ENCODE measurements around the gene TSPO2.

- TF ChIP-seq SUZ12 (IDR thresholded peaks at IDR 0.05; ENCODE audit: extremely low read depth, insufficient read depth, insufficient read length) (no peak), ZNF274 (IDR thresholded peaks at IDR 0.05; ENCODE audit: low read depth, low read length) (no peak), YY1 (IDR thresholded peaks at IDR 0.05; ENCODE audit: insufficient read depth, insufficient read length) (no peak)
Measured at GRCh38 chr6:41000248-41000647, 42.0 kb upstream of the TSPO2 start.

Data from NT2/D1 (cell line).